HG03064 (cell line): ENCODE data around the gene SLC2A3.
"Not testable (repeated sequence)": the region's sequence is repeated elsewhere in the genome, so short reads cannot be mapped to it uniquely, and the experiment has no call there.

ENCODE experiments used
- ATAC-seq: cut with Tn5 transposase; IDR thresholded peaks from one replicate; pipeline ENCODE4 v1.9.1; 2021; ENCODE audit warnings: low read depth; ENCODE audit not compliant: unreplicated experiment

Gene SLC2A3

DNA sequence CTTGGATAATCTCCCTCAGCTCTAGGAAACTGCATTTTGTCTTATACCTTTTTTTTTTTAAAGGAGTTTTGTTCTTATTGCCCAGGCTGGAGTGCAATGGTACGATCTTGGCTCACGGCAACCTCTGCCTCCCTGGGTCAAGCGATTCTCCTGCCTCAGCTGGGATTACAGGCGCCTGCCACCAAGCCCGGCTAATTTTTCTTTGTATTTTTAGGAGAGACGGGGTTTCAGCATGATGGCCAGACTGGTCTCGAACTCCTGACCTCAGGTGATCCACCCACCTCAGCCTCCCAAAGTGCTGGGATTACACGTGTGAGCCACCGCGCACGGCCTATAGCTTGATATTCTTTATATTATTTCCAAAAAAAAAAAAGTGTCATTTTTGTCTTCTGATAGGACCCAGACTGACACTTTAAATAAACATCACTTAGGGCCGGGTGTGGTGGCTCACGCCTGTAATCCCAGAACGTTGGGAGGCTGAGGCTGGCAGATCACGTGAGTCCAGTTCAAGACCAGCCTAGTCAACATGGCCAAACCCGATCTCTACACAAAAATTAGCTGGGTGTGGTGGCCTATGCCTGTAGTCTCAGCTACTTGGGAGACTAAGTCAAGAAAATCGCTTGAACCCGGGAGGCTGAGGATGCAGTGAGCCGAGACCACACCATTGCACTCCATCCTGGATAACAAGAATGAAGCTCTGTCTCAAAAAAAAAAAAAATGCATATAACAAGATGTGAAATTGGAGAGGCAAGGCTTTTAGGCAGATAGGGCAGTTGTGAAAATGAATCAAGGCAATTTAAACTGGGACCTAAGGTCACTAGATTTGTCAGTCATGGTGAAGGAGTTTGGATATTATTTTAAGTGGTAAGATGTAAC lies 18.4 kb downstream of the SLC2A3 start:
- no peak for ATAC-seq

DNA sequence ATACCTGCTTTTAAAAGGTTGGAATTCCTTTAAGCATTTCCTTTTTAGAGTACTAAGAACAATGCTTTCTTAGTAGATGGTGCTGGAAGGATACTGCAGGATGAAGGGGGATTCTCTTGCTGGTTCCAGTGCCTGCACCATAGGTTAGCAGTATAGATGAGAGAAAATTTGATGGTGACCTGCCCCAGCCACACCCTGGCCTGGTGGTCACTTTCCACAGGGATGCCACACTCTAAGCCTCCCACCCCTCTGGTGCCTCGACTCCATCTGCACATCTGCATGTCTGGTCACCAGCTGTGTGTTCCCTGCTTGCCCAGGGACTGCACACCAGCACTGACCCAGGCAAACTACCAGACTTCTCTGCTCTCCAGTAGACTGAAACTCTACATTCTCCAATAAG lies 19.1 kb downstream of the SLC2A3 start:
- no peak for ATAC-seq

DNA sequence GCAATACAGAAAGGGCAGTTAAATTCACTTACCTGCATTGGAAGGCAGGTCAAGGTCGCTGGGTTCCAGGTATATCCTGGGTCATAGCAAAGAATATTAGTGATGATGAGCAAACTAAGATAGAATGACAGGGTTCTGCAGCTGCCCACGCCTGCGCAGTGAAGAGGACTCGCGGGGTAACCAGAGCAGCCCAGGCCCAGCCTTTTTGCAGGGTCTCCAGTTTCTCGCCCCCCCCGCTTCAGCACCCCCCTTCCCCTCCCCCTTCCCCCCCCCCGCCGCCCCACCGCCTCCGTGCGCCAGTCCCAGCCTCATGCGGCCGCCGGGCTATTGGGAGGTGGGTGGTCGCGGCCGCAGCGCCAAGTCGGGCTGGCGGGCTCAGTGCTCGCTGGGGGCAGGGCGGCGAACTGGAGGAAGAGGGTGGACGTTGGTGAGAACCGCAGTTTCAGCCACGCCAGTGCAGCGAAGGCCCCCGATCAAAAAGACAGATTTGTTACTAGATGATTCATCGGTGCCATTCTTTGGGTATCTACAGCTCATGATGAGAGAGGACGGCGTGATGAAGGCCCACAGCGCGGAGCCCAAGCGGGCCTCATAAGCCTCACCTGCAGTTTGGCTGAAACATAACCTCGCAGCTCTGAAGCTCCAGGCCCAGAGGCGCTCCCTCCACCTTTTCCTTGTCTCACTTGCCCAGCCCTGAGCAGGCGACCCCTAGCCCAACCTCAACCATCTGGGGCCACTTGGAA lies 20.2 kb downstream of the SLC2A3 start:
- no peak for ATAC-seq

DNA sequence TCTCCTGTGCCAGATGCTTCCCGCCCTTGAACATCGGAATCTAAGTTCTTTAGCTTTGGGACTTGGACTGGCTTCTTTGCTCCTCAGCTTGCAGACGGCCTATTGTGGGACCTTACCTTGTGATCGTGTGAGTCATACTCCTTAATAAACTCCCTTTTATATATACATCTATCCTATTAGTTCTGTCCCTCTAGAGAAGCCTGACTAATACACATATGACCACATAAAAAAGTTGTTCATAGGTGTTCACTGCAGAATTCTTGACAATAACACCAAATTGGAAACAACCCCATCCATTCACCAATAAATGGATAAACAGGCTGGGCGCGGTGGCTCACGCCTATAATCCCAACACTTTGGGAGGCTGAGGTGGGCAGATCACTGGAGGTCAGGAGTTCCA lies 25.9 kb downstream of the SLC2A3 start:
- not testable (repeated sequence) for ATAC-seq

DNA sequence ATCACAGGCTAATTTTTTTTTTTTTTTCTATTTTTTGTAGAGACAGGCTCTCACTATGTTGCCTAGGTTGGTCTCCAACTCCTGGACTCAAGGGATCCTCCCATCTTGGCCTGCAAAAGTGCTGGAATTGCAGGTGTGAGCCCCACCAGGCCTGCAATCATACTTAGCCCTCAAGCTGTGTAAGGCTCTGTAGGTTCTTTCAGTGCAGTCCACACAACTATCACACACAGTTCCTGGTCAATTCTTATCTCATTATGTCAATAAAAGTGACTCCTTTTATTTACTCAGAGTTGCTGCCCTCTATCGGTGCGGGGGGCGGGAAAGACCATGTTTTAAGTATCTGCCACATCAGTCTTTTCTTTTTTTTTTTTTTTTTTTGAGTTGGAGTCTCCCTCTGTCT lies 29.0 kb downstream of the SLC2A3 start:
- no peak for ATAC-seq

DNA sequence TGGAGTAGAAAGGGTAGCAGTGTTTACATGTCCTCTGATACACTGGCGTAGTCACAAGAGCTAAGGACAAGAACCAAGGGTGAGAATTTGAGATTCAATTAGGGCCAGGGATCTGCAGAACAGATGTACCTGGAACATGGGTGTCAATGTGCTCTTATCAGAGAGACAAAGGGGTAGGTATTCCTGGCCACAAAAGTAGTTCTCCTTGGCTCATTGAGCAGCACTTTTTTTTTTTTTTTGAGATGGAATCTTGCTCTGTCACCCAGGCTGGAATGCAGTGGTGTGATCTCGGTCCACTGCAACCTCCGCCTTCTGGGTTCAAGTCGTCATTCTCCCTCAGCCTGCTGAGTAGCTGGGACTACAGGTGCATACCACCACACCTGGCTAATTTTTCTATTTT lies 29.7 kb downstream of the SLC2A3 start:
- not testable (repeated sequence) for ATAC-seq

DNA sequence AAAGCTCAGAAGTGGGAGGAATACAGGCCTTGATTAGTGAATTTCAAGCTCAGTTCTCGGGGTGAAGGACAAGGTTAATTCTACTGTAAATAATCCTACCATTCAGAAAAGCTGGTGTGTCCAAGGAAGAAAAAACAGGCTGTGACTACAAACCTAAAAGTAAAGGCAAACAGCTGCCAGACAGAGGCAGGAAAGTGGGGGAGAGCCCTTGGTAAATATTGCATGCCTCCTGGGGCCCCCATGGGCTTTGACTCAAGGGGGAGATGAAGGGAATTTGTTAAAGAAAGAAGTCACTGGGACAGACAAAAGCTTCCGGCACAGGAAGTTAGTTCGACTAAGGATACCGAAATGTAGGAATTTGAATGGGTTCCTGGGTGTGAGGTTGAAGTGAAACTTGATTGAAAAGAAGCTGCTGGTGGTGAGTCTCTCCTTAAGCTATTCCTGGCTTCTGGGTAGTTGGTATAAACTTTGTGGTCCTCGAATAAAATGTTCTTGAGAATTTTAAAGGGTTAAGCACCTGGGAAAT lies 30.3 kb downstream of the SLC2A3 start:
- not testable (repeated sequence) for ATAC-seq

DNA sequence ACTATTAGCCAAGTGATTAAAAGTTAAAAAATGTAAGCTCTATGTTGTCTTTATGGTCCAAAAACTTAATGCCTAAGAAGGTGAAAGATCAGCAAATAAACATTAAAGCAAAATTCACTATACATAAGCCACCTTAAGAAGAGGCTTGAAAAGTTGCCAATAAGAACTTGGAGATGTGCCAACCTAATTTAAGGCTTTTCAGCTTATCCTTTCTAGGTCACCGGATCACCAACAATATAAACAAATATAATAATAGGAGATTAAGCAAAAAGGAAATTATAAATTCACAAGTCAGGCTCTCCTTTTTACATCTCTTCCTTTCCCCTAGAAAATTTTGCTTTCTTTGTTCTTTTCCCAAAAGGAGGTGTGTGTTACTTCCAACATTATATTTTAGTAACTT lies 30.9 kb downstream of the SLC2A3 start:
- ATAC-seq, result no peak

DNA sequence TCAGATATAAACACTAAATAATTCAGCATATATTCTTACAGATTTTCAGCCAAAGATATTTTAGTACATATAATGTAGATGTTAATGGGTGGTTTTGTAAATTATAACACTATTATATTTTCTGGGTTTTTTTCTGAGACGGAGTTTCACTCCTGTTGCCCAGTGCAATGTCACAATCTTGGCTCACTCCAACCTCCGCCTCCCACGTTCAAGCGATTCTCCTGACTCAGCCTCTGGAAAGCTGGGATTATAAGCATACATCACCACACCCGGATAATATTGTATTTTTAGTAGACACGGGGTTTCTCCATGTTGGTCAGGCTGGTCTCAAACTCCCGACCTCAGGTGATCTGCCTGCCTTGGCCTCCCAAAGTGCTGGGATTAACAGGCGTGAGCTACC lies 33.6 kb downstream of the SLC2A3 start:
- ATAC-seq, result not testable (repeated sequence)

DNA sequence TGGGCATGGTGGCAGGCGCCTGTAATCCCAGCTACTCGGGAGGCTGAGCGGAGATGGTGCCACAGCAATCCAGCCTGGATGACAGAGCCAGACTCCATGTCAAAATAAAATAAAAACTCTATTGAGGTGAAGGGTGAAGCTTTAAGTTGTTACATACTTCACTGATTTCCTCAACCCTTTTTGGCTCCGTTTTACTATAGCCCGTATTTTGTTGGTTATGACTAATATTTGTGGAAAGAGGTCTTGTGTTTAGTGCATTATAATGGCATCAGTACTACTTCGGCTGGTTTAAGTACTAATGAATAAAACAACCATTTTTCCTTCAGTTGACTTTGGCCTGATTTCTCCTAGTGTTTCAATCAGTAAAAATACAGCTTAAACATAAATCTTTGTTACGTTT lies 36.2 kb downstream of the SLC2A3 start:
- no peak for ATAC-seq

DNA sequence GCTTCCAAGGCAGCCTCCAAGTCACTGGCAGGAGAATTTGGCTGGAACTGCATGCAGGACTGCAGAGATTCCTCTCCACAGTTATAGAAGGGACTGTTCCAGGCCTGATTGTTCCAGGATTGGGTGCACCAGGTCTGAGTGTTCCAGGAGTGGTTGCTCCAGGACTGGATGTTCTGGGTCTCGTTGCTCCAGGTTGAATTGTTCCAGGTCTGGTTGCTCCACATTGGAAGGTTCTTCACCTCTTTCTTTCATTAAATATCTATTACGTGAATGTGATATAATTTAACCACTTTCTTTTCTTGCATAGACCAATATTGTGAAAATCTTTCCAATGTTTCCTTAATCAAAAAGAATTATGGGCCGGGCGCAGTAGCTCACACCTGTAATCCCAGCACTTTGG lies 39.3 kb downstream of the SLC2A3 start:
- ATAC-seq, result not testable (repeated sequence)

DNA sequence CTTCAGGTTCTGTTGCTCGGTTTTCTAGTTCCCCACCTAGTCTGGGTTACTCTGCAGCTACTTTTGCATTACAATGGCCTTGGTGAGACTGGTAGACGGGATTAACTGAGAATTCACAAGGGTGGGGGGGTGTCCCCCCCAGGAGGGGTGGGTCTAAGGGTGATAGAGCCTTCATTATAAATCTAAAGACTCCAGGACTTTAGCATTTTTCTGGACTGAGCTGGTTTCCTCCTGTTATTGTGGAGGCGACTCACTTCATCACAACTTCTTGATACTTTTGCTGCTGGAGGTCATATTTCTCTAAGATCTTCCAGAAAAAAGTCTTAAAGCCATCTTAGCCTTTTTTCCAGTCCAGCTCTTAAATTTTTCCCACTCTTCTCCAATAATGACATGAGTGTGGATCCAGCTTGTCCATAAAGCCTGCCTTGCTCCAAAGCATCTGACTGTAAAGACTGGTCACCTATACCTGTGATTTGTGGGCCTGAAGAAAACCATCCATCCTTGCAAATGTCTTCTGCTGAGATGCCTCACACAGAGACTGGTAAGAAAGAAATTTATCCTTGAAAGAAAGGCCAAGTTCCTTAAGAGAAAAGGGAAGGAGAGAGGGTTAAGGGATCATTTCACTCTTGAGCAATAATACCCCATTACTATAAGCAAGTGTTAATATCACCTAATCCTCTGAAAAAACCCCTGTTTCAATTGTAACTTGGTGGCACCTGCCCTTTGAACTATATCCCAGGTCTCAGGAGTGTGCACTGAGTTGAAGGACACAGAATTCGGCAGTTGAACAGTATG lies 43.6 kb downstream of the SLC2A3 start:
- no peak for ATAC-seq

DNA sequence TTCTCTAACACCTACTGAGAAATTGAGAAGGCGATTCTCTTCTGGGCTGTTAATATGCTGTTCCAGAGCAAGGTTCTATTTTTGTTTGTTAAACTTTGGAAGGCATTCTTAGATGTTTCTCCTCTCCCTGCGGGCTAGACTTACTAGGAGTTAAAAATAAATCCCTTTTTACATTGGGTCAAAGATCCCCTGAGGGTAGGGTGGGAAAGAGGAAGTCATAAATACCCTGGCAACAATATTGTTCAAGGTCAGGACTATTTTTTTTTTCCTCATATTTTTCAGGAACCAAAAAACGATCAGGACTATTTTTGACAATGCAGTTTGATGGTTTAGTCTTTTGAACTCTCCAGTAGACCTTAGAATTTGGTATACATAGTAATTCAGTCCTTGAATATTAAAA lies 51.3 kb downstream of the SLC2A3 start:
- no peak for ATAC-seq

DNA sequence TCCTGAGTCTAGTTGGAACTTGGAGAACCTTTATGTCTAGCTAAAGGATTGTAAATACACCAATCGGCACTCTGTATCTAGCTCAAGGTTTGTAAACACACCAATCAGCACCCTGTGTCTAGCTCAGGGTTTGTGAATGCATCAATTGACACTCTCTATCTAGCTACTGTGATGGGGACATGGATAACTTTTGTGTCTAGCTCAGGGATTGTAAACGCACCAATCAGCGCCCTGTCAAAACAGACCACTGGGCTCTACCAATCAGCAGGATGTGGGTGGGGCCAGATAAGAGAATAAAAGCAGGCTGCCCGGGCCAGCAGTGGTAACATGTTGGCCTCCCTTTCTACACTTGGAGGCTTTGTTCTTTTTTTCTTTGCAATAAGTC lies 54.3 kb downstream of the SLC2A3 start:
- not testable (repeated sequence) for ATAC-seq

DNA sequence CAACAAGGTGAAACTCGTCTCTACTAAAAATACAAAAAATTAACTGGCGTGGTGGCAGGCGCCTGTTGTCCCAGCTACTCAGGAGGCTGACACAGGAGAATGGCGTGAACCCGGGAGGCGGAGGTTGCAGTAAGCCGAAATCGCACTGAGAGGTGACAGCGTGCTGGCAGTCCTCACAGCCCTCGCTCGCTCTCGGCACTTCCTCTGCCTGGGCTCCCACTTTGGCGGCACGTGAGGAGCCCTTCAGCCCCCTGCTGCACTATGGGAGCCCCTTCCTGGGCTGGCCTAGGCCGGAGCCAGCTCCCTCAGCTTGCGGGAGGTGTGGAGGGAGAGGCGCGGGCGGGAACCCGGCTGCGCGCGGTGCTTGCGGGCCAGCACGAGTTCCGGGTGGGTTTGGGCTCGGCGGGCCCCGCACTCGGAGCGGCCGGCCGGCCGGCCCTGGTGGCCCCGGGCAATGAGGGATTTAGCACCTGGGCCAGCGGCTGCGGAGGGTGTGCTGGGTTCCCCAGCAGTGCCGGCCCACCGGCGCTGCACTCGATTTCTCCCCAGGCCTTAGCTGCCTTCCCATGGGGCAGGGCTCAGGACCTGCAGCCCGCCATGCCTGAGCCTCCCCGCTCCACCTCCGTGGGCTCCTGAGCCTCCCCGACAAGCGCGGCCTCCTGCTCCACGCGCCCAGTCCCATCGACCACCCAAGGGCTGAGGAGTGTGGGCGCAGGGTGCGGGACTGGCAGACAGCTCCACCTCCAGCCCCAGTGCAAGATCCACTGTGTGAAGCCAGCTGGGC lies 54.8 kb downstream of the SLC2A3 start:
- not testable (repeated sequence) for ATAC-seq

DNA sequence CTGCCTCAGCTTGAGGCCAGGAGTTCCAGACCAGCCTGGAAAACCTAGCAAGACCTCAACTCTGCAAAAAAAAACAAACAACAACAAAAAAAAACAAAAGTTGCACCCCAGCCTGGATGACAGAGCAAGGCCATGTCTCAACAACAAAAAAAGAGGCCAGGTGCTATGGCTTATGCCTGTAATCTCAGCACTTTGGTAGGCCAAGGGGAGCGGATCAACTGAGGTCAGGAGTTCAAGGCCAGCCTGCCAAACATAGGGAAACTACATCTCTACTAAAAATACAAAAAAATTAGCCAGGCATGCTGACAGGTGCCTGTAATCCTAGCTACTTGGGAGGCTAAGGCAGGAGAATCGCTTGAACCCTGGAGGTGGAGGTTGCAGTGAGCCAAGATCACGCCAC lies 56.7 kb downstream of the SLC2A3 start:
- ATAC-seq, result no peak

DNA sequence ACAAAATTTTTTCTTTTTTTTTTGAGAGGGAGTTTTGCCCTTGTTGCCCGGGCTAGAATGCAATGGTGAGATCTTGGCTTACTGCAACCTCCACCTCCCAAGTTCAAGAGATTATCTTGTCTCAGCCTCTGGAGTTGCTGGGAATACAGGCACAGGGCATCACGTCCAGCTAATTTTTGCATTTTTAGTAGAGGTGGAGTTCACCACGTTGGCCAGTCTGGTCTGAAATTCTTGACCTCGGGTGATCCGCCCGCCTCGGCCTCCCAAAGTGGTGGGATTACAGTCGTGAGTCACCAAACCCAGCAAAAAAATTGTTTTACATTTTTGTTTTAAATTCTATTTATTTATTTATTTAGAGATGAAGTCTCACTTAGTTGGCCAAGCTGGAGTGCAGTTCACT lies 58.6 kb downstream of the SLC2A3 start:
- no peak for ATAC-seq

DNA sequence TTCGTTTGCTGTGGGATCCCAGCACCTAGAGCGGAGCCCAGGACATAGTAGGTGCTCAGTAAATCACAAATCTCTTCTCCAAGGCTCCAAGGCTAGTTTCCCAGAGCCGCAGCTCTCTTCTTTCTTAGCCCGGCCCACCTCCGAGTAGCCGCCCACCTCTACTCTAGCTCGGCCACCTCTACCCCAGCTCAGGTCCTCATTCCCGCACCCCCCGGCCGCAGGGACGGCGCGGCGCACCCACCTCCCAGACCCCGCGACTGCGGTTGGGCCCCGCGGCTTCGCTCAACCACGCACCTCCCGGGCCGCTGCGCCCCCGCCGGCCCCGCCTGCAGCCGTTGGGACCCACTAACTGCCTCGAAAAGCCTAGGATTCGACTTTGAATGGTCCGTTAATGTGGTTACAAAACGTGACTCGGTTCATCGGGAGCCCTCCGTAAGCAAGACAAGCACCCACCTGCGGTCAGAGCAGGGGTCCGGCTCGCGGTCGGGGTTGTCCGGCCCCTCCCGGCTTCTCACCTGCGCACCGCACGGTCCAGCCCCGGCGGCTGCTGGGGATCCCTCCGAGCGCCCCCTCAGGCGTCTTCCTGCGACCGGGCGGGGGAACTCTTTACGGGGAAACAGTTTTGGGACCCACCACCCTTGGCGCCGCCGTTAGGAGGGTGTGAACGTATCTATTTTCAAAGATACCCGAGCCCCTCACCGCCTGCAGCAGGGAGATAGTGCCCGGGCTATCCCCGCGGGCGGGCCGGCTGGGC lies 63.2 kb downstream of the SLC2A3 start, which contains the start of gene SLC2A14:
Gene SLC2A14, minus strand, starts transcription at position 350 of the 754 bp plus-strand sequence. CDS start 3,035 bp downstream, outside the sequence.
- ATAC-seq, result no peak

DNA sequence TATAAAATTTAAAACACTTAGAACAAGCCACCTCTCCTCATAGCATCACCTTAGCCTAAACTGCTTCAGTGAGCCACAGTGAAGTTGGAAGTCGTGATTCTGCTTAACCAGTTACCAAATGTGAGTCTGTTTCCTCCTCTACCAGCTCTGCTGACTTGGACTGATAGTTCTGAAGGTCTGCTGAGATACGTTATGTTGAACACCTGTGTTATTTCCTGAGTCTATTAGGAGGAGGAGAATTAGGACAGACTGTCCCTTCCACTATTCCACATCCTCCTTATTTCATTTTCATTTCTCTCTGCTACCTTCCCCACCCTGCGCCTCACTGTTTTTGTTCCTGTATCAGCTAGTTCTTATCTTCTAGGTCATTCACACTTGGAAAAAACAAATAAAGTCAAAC lies 65.7 kb downstream of the SLC2A3 start:
- ATAC-seq, result no peak
